ENCODE results near the gene MAML1. TPM values are rescaled to one million over a fixed set of nuclear protein-coding genes. Genes with fewer than 3 reads are reported as not detected.
A peak's percentile ranks its signal among the peaks of the same experiment; 100 is the strongest.

Gene MAML1
- total RNA-seq, 1 experiment from 2014 or later = 42.2 TPM

GRCh38 chr5:179821298-179822058 lies 88.9 kb downstream of the MAML1 start:
- peak overlapping the region; percentile 87 for H3K4me3 Mint-ChIP-seq
- no peaks in the 10 kb centered on the region for H3K9me3 Mint-ChIP-seq
- 0 out of 2 replicates have a peak, but pooled peaks have one; percentile 45 for TF ChIP-seq ETV6 (CRISPR knock-in tag; IDR thresholded peaks at IDR 0.05)
- TF ChIP-seq, protein P1, sequence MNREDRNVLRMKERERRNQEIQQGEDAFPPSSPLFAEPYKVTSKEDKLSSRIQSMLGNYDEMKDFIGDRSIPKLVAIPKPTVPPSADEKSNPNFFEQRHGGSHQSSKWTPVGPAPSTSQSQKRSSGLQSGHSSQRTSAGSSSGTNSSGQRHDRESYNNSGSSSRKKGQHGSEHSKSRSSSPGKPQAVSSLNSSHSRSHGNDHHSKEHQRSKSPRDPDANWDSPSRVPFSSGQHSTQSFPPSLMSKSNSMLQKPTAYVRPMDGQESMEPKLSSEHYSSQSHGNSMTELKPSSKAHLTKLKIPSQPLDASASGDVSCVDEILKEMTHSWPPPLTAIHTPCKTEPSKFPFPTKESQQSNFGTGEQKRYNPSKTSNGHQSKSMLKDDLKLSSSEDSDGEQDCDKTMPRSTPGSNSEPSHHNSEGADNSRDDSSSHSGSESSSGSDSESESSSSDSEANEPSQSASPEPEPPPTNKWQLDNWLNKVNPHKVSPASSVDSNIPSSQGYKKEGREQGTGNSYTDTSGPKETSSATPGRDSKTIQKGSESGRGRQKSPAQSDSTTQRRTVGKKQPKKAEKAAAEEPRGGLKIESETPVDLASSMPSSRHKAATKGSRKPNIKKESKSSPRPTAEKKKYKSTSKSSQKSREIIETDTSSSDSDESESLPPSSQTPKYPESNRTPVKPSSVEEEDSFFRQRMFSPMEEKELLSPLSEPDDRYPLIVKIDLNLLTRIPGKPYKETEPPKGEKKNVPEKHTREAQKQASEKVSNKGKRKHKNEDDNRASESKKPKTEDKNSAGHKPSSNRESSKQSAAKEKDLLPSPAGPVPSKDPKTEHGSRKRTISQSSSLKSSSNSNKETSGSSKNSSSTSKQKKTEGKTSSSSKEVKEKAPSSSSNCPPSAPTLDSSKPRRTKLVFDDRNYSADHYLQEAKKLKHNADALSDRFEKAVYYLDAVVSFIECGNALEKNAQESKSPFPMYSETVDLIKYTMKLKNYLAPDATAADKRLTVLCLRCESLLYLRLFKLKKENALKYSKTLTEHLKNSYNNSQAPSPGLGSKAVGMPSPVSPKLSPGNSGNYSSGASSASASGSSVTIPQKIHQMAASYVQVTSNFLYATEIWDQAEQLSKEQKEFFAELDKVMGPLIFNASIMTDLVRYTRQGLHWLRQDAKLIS (CRISPR knock-in tag; IDR thresholded peaks at IDR 0.05; ENCODE audit: borderline replicate concordance) = no peak
- 0 out of 2 replicates have a peak, but pooled peaks have one; percentile 55 for TF ChIP-seq KAT7 (CRISPR knock-in tag; IDR thresholded peaks at IDR 0.05; ENCODE audit: borderline replicate concordance)
- 0 out of 2 replicates have a peak, but pooled peaks have one; percentile 8 for TF ChIP-seq ATF1 (CRISPR knock-in tag; IDR thresholded peaks at IDR 0.05)
- TF ChIP-seq ZNF423 (CRISPR knock-in tag; IDR thresholded peaks at IDR 0.05) = peak; percentile 0; the same call in 1 of the 2 replicates
- TF ChIP-seq FOXK1 (CRISPR knock-in tag; IDR thresholded peaks at IDR 0.05) = peak; percentile 83
- ChIA-PET CTCF (interaction anchor here (0.5 to 2.5 kb wide), 6 partner anchors 10 to 77 kb away, joined by 3 to 20 read pairs (median 4); no protein-coding TSS in a partner anchor), POLR2A (interaction anchor here (0.9 to 1.7 kb wide), 2 partner anchors 15 to 24 kb away, joined by 3 to 4 read pairs; partner anchors contain the start of gene MGAT4B)
- peak; percentile 76 for DNase-seq (ENCODE audit: low spot score)
- peak overlapping the region; percentile 63; the same call in 1 of the 2 replicates for H3K27ac Mint-ChIP-seq
- ATAC-seq = peak; percentile 68
- H3K27me3 Mint-ChIP-seq (ENCODE audit: low read depth) = peaks cover 12% of the 10 kb centered on the region
- peaks cover 32% of the 10 kb centered on the region for H3K36me3 Mint-ChIP-seq
- peaks cover 33% of the 10 kb centered on the region for H3K4me1 Mint-ChIP-seq

GRCh38 chr5:179822059-179822432 lies 89.4 kb downstream of the MAML1 start:
- Mint-ChIP-seq H3K4me3 (peak overlapping the region; percentile 87), H3K27ac (no peak overlapping the region; the same call in 1 of the 2 replicates), H3K9me3 (no peaks in the 10 kb centered on the region), H3K36me3 (peaks cover 38% of the 10 kb centered on the region), H3K27me3 (ENCODE audit: low read depth) (peaks cover 11% of the 10 kb centered on the region), H3K4me1 (peaks cover 33% of the 10 kb centered on the region)
- TF ChIP-seq GTF2I (CRISPR knock-in tag; conservative IDR thresholded peaks at IDR 0.05) (no peak), NR3C1 (CRISPR knock-in tag; conservative IDR thresholded peaks at IDR 0.05; ENCODE audit: low read depth) (no peak), SMAD4 (CRISPR knock-in tag; IDR thresholded peaks at IDR 0.05) (no peak), ZNF425 (CRISPR knock-in tag; conservative IDR thresholded peaks at IDR 0.05) (no peak), ERG (CRISPR knock-in tag; IDR thresholded peaks at IDR 0.05) (no peak)
- TF ChIP-seq, protein P2, sequence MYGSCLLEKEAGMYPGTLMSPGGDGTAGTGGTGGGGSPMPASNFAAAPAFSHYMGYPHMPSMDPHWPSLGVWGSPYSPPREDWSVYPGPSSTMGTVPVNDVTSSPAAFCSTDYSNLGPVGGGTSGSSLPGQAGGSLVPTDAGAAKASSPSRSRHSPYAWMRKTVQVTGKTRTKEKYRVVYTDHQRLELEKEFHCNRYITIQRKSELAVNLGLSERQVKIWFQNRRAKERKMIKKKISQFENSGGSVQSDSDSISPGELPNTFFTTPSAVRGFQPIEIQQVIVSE (CRISPR knock-in tag; IDR thresholded peaks at IDR 0.05; ENCODE audit: borderline replicate concordance) = no peak
- TF ChIP-seq, protein P3, sequence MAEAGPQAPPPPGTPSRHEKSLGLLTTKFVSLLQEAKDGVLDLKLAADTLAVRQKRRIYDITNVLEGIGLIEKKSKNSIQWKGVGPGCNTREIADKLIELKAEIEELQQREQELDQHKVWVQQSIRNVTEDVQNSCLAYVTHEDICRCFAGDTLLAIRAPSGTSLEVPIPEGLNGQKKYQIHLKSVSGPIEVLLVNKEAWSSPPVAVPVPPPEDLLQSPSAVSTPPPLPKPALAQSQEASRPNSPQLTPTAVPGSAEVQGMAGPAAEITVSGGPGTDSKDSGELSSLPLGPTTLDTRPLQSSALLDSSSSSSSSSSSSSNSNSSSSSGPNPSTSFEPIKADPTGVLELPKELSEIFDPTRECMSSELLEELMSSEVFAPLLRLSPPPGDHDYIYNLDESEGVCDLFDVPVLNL (CRISPR knock-in tag; IDR thresholded peaks at IDR 0.05; ENCODE audit: borderline replicate concordance, low read depth) = no peak
- TF ChIP-seq, protein P4, sequence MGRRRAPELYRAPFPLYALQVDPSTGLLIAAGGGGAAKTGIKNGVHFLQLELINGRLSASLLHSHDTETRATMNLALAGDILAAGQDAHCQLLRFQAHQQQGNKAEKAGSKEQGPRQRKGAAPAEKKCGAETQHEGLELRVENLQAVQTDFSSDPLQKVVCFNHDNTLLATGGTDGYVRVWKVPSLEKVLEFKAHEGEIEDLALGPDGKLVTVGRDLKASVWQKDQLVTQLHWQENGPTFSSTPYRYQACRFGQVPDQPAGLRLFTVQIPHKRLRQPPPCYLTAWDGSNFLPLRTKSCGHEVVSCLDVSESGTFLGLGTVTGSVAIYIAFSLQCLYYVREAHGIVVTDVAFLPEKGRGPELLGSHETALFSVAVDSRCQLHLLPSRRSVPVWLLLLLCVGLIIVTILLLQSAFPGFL (CRISPR knock-in tag; IDR thresholded peaks at IDR 0.05; ENCODE audit: borderline replicate concordance) = no peak
- TF ChIP-seq, protein P5, sequence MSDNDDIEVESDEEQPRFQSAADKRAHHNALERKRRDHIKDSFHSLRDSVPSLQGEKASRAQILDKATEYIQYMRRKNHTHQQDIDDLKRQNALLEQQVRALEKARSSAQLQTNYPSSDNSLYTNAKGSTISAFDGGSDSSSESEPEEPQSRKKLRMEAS (CRISPR knock-in tag; IDR thresholded peaks at IDR 0.05) = no peak
- DNase-seq (ENCODE audit: low spot score) (no peak), ATAC-seq (no peak)
- POLR2A ChIA-PET = no interaction called here
- CTCF ChIA-PET = interaction anchor here (0.5 to 1.6 kb wide), 3 partner anchors 11 to 77 kb away, joined by 3 to 10 read pairs (median 4); no protein-coding TSS in a partner anchor

Measured in WTC11 (cell line).